ENCODE data around the gene NYNRIN. TPM values are rescaled to one million over a fixed set of nuclear protein-coding genes. Genes with fewer than 3 reads are reported as not detected.

Gene NYNRIN
- total and polyA plus RNA-seq, 10 of the 15 experiments (the other 5 are each of a cell fraction or from before 2014, with no cell fraction given): under 0.01 to 0.15 (median 0.01) TPM; not detected in 5

DNA sequence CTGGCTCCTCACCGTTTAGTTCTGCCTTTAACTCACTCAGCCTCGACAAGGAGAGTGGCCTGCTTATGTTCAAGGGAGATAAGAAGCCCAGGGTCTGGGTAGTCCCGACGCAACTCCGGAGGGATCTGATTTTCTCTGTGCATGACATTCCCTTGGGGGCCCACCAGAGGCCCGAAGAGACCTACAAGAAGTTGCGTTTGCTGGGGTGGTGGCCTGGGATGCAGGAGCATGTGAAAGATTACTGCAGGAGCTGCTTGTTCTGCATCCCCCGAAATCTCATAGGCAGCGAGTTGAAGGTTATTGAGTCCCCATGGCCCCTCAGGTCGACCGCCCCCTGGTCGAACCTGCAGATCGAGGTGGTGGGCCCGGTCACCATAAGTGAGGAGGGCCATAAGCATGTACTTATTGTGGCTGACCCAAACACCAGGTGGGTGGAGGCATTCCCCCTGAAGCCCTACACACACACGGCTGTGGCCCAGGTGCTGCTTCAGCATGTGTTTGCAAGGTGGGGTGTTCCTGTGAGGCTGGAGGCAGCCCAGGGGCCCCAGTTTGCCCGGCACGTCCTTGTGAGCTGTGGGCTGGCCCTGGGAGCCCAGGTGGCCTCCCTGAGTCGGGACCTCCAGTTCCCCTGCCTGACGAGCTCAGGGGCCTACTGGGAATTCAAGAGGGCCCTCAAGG lies 17.6 kb downstream of the NYNRIN start:
- no peak overlapping the region for H3K9ac ChIP-seq (ENCODE audit: control insufficient read depth, insufficient read depth, low read length)
- ATAC-seq (no peak), DNase-seq (ENCODE audit: low read depth, low spot score) (no peak), FAIRE-seq (no peak)
- intact Hi-C loops (cut with micrococcal nuclease; ENCODE audit: unreplicated experiment) (no loop called here), in situ Hi-C loops (cut with MboI) (no loop called here)
- TF ChIP-seq ATF7 (IDR thresholded peaks at IDR 0.05; ENCODE audit: low read depth) (no peak), RELA (IDR thresholded peaks at IDR 0.05; ENCODE audit: borderline replicate concordance, partially characterized antibody) (no peak), ETV6 (conservative IDR thresholded peaks at IDR 0.05 in 1 of 2, IDR thresholded peaks at IDR 0.05 in 1 of 2; ENCODE audit: borderline replicate concordance in 1 of 2, low read depth in 1 of 2) (no peak), SP1 (IDR thresholded peaks at IDR 0.05; ENCODE audit: low read depth, low read length) (no peak), NR2C1 (IDR thresholded peaks at IDR 0.05) (no peak), BHLHE40 (IDR thresholded peaks at IDR 0.05; ENCODE audit: borderline replicate concordance in 1 of 2, low read depth in 2 of 2, low read length in 1 of 2) (no peak), HCFC1 (IDR thresholded peaks at IDR 0.05; ENCODE audit: low read length) (no peak), CREM (IDR thresholded peaks at IDR 0.05; ENCODE audit: low read depth) (no peak), EP300 (IDR thresholded peaks at IDR 0.05; ENCODE audit: borderline replicate concordance in 1 of 2, control insufficient read depth in 1 of 2, low read depth in 2 of 2, low read length in 2 of 2) (no peak), GATAD2B (conservative IDR thresholded peaks at IDR 0.05; ENCODE audit: low read depth) (no peak), E2F8 (IDR thresholded peaks at IDR 0.05; ENCODE audit: low read depth, partially characterized antibody) (no peak), TCF3 (IDR thresholded peaks at IDR 0.05; ENCODE audit: borderline replicate concordance, insufficient read depth, low read depth, low read length) (no peak)
- TF ChIP-seq, protein P1, sequence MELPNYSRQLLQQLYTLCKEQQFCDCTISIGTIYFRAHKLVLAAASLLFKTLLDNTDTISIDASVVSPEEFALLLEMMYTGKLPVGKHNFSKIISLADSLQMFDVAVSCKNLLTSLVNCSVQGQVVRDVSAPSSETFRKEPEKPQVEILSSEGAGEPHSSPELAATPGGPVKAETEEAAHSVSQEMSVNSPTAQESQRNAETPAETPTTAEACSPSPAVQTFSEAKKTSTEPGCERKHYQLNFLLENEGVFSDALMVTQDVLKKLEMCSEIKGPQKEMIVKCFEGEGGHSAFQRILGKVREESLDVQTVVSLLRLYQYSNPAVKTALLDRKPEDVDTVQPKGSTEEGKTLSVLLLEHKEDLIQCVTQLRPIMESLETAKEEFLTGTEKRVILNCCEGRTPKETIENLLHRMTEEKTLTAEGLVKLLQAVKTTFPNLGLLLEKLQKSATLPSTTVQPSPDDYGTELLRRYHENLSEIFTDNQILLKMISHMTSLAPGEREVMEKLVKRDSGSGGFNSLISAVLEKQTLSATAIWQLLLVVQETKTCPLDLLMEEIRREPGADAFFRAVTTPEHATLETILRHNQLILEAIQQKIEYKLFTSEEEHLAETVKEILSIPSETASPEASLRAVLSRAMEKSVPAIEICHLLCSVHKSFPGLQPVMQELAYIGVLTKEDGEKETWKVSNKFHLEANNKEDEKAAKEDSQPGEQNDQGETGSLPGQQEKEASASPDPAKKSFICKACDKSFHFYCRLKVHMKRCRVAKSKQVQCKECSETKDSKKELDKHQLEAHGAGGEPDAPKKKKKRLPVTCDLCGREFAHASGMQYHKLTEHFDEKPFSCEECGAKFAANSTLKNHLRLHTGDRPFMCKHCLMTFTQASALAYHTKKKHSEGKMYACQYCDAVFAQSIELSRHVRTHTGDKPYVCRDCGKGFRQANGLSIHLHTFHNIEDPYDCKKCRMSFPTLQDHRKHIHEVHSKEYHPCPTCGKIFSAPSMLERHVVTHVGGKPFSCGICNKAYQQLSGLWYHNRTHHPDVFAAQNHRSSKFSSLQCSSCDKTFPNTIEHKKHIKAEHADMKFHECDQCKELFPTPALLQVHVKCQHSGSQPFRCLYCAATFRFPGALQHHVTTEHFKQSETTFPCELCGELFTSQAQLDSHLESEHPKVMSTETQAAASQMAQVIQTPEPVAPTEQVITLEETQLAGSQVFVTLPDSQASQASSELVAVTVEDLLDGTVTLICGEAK (IDR thresholded peaks at IDR 0.05; ENCODE audit: borderline replicate concordance): no peak
- no TSS peak for BruUV-seq (replicated peaks)
- H4K20me1 ChIP-seq (ENCODE audit: control insufficient read depth, insufficient read depth): no peaks in the 10 kb centered on the region
- H3K4me2 ChIP-seq (ENCODE audit: control insufficient read depth, insufficient read depth): no peak overlapping the region
- no peaks in the 10 kb centered on the region for H3K36me3 ChIP-seq (ENCODE audit: control insufficient read depth in 2 of 2, insufficient read depth in 2 of 2, low read length in 1 of 2)
- no peak overlapping the region for H3K4me3 ChIP-seq
- POLR2A ChIA-PET: interaction anchor here (1.0 to 1.3 kb wide), 2 partner anchors 14 to 55 kb away, joined by 3 read pairs; partner anchors contain the start of gene KHNYN
- CTCF ChIA-PET: no interaction called here
- no peaks in the 10 kb centered on the region for H3K79me2 ChIP-seq (ENCODE audit: control insufficient read depth, insufficient read depth, low read length)
- no peaks in the 10 kb centered on the region; a peak in 3 of 4 replicates for H3K27me3 ChIP-seq (replicated peaks in 1 of 2; ENCODE audit: control insufficient read depth in 2 of 2, insufficient read depth in 2 of 2, low read length in 1 of 2)
- no peak overlapping the region for H3K27ac ChIP-seq (ENCODE audit: control insufficient read depth, insufficient read depth)
- no peaks in the 10 kb centered on the region for H3K9me3 ChIP-seq (replicated peaks; ENCODE audit: control insufficient read depth, insufficient read depth, low read length)
- no peaks in the 10 kb centered on the region for H3K4me1 ChIP-seq (ENCODE audit: control insufficient read depth, insufficient read depth, low read length)
- WGBS (ENCODE audit: insufficient coverage, insufficient replicate concordance, low lambda C conversion rate, missing lambda C conversion rate): 27% methylated on average over 19 of the region's 19 CpGs
- SMC1A ChIA-PET (ENCODE audit: uncharacterized antibody, unreplicated experiment): no interaction called here
- H2AFZ ChIP-seq (ENCODE audit: control insufficient read depth, low read depth, low read length): no peak overlapping the region
- RAD21 ChIA-PET (ENCODE audit: unreplicated experiment): no interaction called here
